ENCODE data around the gene STX12.

Gene STX12

DNA sequence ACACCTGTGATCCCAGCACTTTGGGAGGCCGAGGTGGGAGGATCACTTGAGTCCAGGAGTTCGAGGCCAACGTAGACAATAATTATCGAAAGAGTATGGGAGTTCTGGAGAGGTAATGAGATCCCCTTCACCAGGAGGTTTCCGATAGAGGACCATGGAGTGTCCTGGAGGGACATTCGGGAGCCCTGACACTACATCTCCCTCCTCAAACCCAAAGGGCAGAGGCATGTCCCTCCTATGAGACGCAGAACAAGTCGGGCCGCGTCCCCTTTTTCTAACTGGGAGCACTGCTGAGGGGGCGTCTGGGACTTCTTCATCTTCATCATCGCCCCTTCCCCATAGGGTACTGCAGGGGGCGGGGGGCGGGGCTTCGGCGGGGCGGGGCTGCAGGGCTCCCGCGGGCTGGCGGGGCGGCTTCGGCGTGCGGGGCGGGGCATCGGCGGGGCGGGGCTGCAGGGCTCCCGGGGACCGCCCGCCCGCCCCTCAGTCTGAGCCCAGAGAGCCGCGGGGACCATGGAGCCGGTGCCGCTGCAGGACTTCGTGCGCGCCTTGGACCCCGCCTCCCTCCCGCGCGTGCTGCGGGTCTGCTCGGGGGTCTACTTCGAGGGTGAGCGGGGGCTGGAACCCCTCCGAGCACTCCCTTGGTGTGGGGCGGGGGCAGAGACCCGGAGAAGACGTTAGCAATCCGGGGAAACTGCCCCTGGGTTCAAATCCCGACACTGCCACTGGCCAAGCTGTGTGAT, 99.2 kb downstream of the STX12 start, which contains the start of gene THEMIS2:
Gene THEMIS2 (plus strand): TSS at position 486 of the 743 bp plus-strand sequence. CDS start 28 bp downstream, at position 514.
- DNase-seq = no peak

DNA sequence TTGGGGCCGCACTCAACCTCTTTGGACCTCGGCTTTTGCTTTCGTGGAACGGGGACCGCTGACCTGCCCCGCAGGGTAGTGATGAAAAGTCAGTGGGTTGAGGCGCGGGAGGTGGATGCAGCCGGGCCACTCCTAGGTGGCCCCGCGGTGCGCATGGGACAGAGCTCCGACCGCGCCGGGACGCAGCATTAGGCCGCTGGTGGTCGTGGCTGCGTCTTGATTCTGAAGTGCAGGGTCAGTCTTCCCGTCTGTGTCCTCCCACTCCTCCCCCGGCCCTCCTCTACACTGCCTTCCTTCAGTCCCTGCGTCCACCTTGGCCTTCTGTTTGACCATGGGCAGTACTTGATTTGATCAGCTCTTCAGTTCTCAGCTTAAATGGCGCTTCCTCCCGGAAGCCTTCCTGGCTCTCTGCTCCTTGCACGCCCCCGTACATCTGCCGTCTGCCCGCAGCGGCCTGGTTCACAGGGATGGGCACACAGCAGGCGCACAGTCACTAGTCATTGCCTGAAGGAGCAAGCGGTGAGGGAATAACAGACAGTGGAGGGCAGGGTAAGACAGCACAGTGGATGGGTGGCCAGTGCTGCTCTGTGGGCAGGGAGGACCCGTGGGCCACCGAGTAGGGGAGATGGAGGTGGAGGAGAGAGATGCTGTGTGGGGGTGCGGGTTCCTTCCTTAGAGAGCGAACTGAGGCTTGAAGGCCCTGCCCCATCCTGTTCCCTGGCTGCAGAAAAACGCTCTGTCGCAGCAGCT, 100.0 kb downstream of the STX12 start:
- no peak for DNase-seq

DNA sequence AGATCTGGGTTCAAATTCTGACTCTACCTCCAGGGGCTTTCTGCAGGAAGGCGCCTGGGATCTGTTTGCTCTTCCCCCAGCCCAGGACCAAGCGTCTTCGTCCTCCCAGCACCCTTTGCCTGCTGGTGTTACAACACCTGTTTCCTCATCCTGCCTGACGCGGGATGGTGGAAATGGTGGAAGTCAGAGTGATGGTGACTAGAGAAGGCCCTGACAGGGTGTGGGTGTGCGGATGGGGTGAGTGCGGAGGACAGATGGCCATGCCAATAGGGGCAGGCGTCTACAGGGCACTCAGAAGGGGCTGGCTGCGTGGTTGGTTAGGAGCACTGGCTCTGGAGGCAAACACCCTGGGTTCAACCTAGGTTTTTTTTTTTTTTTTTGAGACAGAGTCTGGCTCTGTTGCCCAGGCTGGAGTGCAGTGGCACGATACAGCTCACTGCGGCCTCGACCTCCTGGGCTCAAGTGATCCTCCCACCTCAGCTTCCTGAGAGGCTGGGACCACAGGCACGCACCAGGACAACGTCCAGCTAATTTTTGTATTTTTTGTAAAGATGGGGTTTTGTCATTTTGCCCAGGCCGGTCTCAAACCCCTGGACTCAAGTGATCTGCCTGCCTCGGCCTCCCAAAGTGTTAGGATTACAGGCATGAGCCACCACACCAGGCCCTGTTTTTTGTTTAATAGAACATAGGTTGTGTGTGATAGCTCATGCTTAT, 100.8 kb downstream of the STX12 start:
- DNase-seq = no peak
